GM18517 (cell line): Measurements from ENCODE around the gene ANKMY1.
A peak's percentile ranks its signal among the peaks of the same experiment; 100 is the strongest.
"Not testable (repeated sequence)": the region's sequence is repeated elsewhere in the genome, so short reads cannot be mapped to it uniquely, and the experiment has no call there.

ENCODE experiments used
- ATAC-seq: cut with Tn5 transposase; IDR thresholded peaks from one replicate; pipeline ENCODE4 v1.9.1; 2021; ENCODE audit warnings: mild to moderate bottlenecking, moderate library complexity; ENCODE audit not compliant: unreplicated experiment

ANKMY1 gene

GRCh38 chr2:240569523-240569997 is 11.8 kb upstream of the ANKMY1 start:
- ATAC-seq: no peak

GRCh38 chr2:240568678-240569522 is 11.1 kb upstream of the ANKMY1 start:
- no peak for ATAC-seq

- no peak for ATAC-seq
Observed at GRCh38 chr2:240567872-240568677, 10.3 kb upstream of the ANKMY1 start, which contains the start of gene RNPEPL1. TSS of gene RNPEPL1 (plus strand) at chr2:240568484. CDS start at chr2:240568587, 103 bp downstream.

- no peak for ATAC-seq
Observed at GRCh38 chr2:240567137-240567871, 9.5 kb upstream of the ANKMY1 start.

GRCh38 chr2:240566203-240567136 is 8.7 kb upstream of the ANKMY1 start:
- ATAC-seq: peak; percentile 30

- peak; percentile 37 for ATAC-seq
Observed at GRCh38 chr2:240565333-240566202, 7.8 kb upstream of the ANKMY1 start.

GRCh38 chr2:240564561-240565332 is 7.0 kb upstream of the ANKMY1 start:
- ATAC-seq: no peak

- ATAC-seq: no peak
Observed at GRCh38 chr2:240563951-240564560, 6.3 kb upstream of the ANKMY1 start.

GRCh38 chr2:240563231-240563630 is 5.4 kb upstream of the ANKMY1 start:
- not testable (repeated sequence) for ATAC-seq

- peak; percentile 12 for ATAC-seq
Observed at GRCh38 chr2:240561325-240561971, 3.7 kb upstream of the ANKMY1 start.

GRCh38 chr2:240560480-240561324 is 2.9 kb upstream of the ANKMY1 start:
- peak; percentile 58 for ATAC-seq

- ATAC-seq: peak; percentile 36
Observed at GRCh38 chr2:240560084-240560479, 2.3 kb upstream of the ANKMY1 start, which contains the start of gene DUSP28. TSS of gene DUSP28 (plus strand) at chr2:240560357. CDS start at chr2:240560685, 328 bp downstream.

GRCh38 chr2:240559286-240559685 is 1.5 kb upstream of the ANKMY1 start:
- no peak for ATAC-seq

- no peak for ATAC-seq
Observed at GRCh38 chr2:240558236-240558761, 511 bp upstream of the ANKMY1 start.

GRCh38 chr2:240557101-240557751 is 562 bp downstream of the ANKMY1 start:
- no peak for ATAC-seq
